HG03097 (cell line): ENCODE measurements around the gene ASTN2.
"Not testable (repeated sequence)": the region's sequence is repeated elsewhere in the genome, so short reads cannot be mapped to it uniquely, and the experiment has no call there.

Experiments
- ATAC-seq: cut with Tn5 transposase; IDR thresholded peaks from one replicate; pipeline ENCODE4 v1.9.1; 2021; ENCODE audit not compliant: unreplicated experiment, low FRiP score

Gene ASTN2

GRCh38 chr9:116899337-116900006, 515.4 kb downstream of the ASTN2 start:
- no peak for ATAC-seq

DNA sequence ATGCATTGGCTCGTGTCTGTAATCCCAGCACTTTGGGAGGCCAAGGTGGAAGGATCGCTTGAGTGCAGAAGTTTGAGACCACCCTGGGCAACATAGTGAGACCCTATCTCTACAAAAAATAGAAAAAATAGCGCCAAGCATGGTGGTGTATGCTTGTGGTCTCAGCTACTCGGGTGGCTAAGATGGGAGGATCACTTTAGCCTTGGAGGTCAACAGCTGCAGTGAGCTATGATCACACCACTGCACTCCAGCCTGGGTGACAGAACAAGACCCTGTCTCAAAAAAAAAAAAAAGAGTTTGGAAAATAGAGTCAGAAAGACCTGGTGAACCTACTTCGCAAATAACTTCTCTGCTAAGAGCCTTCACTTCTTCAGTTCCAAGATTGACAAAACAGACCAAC, 516.7 kb downstream of the ASTN2 start:
- ATAC-seq: not testable (repeated sequence)

- ATAC-seq: no peak
Measured at GRCh38 chr9:116897201-116897600, 517.7 kb downstream of the ASTN2 start.

- no peak for ATAC-seq
Measured at GRCh38 chr9:116895961-116896360, 518.9 kb downstream of the ASTN2 start.

DNA sequence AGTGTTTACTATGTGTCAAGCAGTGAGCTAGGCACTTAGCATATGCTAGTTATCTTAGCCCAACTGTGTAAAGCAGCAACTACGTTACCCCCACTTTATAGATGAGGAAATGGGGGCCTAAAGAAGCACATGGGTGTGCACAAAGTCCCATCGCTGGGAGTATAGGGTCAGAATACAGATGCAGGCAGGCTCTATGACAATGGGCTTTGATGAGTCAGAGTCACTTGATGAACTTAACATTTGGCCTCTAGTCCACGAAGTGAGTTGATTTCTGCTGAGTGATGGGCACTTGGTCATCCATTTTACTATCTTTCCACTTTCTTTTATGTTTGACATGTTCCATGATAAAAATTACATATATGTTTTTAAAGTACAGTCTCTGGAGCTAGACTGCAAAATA, 523.4 kb downstream of the ASTN2 start:
- ATAC-seq: no peak

DNA sequence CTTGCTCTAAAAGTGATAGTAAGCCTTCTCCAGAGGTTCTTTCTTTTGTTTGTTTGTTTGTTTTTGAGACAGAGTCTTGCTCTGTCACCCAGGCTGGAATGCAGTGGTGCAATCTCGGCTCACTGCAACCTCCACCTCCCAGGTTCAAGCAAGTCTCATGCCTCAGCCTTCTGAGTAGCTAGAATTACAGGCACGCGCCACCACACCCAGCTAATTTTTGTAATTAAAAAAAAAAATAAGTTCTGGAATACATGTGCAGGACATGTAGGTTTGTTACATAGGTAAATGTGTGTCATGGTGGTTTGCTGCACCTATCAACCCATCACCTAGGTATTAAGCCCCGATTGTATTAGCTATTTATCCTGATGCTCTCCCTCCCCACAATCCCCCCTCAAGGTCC, 526.4 kb downstream of the ASTN2 start:
- not testable (repeated sequence) for ATAC-seq

GRCh38 chr9:116888066-116888465, 526.8 kb downstream of the ASTN2 start:
- ATAC-seq: no peak

DNA sequence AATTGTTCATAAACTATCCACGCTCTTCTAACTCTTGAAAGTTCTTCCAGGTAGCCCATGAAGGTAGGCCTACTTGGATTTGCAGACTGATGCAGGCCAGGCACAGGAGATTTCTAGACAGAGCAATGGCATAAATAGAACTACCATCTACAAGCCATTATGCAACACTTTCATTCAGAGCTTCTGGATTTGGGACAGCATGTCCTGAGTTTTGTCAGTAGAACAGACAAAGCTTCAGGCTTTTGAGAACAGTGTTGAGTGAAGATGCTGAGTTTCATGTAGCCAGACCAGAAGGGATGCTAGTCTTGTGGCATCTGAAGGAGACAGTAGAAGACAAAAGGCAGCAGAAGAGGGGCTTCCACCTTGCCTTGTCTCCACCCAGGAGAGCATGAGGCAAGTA, 531.2 kb downstream of the ASTN2 start:
- ATAC-seq: no peak

- ATAC-seq: no peak
Measured at GRCh38 chr9:116877072-116877471, 537.8 kb downstream of the ASTN2 start.

DNA sequence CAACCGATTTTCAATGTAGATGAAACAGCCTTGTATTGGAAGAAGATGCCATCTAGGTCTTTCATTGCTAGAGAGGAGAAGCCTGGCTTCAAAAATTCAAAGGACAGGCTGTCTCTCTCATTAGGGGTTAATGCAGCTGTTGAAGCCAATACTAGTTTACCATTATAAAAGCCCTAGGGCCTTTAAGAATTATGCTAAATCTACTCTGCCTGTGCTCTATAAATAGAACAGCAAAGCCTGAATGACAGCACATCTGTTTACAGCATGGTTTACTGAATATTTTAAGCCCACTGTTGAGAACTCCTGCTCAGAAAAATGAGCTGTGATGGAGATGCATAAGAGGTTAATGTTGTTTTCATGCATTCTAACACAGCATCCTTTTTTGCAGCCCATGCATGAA, 539.3 kb downstream of the ASTN2 start:
- no peak for ATAC-seq

GRCh38 chr9:116873937-116874914, 540.6 kb downstream of the ASTN2 start:
- no peak for ATAC-seq

DNA sequence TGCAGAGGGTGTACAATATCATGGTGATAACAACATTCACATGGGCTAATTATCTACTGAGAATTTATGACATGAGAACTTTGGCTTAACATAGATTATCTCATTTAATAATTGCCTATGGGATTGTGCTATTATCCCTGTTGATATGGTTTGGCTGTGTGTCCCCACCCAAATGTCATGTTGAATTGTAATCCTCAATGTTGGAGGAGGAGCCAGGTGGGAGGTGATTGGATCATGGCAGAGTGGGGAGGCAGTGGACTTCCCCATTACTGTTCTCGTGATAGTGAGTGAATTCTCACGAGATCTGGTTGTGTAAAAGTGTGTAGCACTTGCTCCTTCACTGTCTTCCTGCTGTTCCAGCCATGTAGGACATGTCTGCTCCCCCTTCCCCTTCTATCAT, 541.4 kb downstream of the ASTN2 start:
- no peak for ATAC-seq

- ATAC-seq: no peak
Measured at GRCh38 chr9:116870566-116870965, 544.3 kb downstream of the ASTN2 start.

GRCh38 chr9:116868201-116868600, 546.7 kb downstream of the ASTN2 start:
- ATAC-seq: no peak

DNA sequence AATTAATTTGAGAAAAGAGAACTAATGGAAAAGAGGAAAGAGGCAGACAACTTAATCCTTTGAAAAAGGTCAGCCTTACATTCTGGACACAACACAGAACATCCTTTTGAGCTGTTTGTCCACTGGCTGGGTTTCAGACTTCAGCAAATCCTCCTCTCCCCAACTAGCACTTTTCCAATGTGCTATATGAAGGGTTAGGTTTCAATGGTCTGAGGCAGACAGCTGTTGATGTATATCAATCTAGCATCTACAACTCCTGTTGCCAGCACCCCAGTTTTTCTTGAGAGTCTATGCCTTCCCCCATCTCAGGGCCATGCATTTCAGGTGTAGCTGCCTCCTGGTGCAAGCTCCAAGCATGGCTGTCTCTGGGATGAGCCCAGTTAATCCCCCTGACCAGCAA, 553.5 kb downstream of the ASTN2 start:
- ATAC-seq: no peak

DNA sequence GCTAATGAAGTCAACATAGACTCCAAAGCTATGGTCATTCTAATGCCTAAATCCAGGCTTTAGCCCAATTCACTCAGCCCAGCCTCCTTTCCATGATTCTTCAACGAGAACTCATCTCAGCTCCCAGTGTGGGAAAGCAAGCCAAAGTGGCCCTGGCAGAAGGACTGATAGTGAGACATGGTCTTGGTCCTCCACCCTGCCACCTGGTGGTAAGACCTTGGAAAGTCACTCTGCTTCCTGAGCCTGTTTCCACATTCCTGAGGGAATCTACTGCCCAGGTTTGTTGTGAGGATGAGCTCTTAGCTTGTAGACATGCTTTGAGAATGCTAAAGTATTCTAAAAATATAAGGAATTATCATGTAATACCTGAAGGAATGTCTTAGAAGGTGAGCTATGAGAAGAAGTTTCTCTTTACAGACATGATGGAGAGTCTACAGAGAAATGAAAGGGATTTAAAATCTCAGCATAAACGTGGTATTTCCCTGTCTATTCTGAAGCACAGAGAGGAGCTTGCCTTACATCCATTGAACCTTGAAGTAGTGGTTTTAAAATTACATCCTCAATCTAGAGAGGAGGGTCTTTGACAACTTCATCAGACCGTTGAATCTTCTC, 554.2 kb downstream of the ASTN2 start:
- no peak for ATAC-seq

DNA sequence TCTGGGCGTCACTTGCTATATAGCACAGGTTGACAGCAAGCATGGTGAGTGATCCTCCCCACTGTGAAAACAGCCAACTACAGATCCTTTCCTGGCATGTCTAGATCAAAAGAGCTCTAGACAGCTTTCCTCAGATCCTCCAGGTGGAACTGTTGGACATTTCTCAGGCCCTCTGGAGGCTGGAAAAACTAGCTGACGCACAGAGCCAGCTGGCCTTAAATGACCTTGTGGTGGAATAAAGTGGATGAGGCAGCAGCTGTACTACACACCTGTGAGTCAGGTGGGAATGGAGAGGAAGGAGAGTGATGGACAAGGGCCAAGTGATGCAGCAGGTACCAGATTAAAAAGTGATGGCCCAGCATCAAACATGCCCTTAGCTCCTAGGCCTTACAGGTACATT, 555.1 kb downstream of the ASTN2 start:
- ATAC-seq: no peak

GRCh38 chr9:116857321-116857720, 557.5 kb downstream of the ASTN2 start:
- ATAC-seq: no peak

- ATAC-seq: no peak
Measured at GRCh38 chr9:116855881-116856662, 558.8 kb downstream of the ASTN2 start.

GRCh38 chr9:116849721-116850120, 565.1 kb downstream of the ASTN2 start:
- ATAC-seq: no peak

GRCh38 chr9:116844621-116845020, 570.2 kb downstream of the ASTN2 start:
- ATAC-seq: no peak
